ENCODE results near the gene TCERG1L. TPM values are rescaled to one million over a fixed set of nuclear protein-coding genes. Genes with fewer than 3 reads are reported as not detected.

Gene TCERG1L
- total and polyA plus RNA-seq, 8 donors, result 0.18 TPM; not detected in 7

DNA sequence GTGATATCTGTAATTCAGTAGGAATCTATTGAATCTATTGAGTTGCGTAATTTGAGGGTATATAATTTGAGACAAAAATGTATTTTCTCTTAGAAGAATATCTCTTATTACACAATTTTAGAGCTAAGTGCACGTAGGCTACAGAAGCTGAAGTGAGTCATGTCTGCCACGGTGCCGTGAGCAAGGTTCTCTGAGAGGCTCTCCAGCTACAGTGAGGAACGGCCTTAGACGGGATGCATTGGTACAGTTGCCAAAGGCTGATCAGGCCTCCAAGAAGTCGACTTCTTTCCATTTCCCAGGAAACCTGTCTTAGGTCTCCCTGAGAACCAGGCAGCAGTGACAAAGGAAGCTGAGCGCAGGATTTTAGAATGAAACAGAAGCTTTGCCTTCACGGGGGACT lies 28.6 kb downstream of the TCERG1L start:
- Histone ChIP-seq H3K27ac (no peak overlapping the region), H3K4me3 (no peak overlapping the region), H3K4me1 (no peaks in the 10 kb centered on the region), H3K27me3 (peaks cover 0 to 12% (median 0%) of the 10 kb centered on the region in 3 donors), H3K36me3 (no peaks in the 10 kb centered on the region), H3K9me3 (no peaks in the 10 kb centered on the region)
- WGBS, 5 donors, result 81 to 86% (median 85%) methylated on average over 9 of the region's 9 CpGs
- intact Hi-C loops (cut with DNase I; ENCODE audit: low total_unique reads), result no loop called here
- TF ChIP-seq POLR2AphosphoS5 (IDR thresholded peaks at IDR 0.05) (no peak), EP300 (IDR thresholded peaks at IDR 0.05) (no peak)
- TF ChIP-seq, protein P1, sequence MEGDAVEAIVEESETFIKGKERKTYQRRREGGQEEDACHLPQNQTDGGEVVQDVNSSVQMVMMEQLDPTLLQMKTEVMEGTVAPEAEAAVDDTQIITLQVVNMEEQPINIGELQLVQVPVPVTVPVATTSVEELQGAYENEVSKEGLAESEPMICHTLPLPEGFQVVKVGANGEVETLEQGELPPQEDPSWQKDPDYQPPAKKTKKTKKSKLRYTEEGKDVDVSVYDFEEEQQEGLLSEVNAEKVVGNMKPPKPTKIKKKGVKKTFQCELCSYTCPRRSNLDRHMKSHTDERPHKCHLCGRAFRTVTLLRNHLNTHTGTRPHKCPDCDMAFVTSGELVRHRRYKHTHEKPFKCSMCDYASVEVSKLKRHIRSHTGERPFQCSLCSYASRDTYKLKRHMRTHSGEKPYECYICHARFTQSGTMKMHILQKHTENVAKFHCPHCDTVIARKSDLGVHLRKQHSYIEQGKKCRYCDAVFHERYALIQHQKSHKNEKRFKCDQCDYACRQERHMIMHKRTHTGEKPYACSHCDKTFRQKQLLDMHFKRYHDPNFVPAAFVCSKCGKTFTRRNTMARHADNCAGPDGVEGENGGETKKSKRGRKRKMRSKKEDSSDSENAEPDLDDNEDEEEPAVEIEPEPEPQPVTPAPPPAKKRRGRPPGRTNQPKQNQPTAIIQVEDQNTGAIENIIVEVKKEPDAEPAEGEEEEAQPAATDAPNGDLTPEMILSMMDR (IDR thresholded peaks at IDR 0.05), result no peak
- DNase-seq, result no peak

DNA sequence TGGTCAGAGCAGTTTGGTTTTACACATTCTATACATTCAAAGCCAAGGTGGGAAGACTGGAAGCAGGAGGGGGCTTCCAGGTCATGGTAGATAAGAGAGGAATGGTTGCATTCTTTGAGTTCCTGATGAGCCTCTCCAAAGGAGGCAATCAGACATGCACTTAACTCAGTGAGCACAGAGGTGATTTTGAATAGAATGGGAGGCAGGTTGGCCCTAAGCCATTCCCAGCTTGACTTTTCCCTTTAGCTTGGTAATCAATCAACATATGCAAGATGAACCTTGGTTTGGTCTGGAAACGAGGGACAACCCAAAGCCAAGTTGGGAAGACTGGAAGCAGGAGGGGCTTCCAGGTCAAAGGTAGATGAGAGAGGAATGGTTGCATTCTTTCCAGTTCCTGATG lies 31.4 kb downstream of the TCERG1L start:
- Histone ChIP-seq H3K9me3 (no peaks in the 10 kb centered on the region), H3K4me3 (no peak overlapping the region), H3K27me3 (peaks cover 0 to 12% (median 0%) of the 10 kb centered on the region in 3 donors), H3K27ac (no peak overlapping the region), H3K36me3 (no peaks in the 10 kb centered on the region), H3K4me1 (no peaks in the 10 kb centered on the region)
- DNase-seq, result no peak
- no peak for TF ChIP-seq EP300 (IDR thresholded peaks at IDR 0.05)
- no peak for TF ChIP-seq POLR2A (IDR thresholded peaks at IDR 0.05)
- TF ChIP-seq, protein P1 (IDR thresholded peaks at IDR 0.05), result no peak
- TF ChIP-seq POLR2AphosphoS5 (IDR thresholded peaks at IDR 0.05), result no peak
- WGBS, 5 donors, result 4 to 22% (median 7%) methylated on average over 1 of the region's 1 CpG
- intact Hi-C loops (cut with DNase I; ENCODE audit: low total_unique reads), result no loop called here

DNA sequence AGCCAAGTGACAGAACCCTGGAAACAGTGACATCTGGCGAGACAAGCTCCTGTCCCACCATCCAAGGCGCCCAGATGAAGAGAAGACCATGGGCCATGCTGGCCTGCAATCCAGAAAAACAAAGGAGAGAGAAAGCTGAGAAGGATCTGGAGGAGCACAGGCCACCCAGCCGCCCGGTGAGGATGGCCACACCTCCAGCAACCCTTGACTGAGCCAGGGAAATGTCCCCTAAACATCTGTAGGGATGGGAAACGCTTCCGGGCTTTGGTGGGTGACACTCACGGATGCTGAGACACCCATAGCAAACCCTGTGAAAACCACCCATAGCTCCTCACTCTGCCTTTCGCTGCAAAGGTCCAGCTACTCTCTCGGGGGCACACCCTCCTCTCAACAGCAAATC lies 32.0 kb downstream of the TCERG1L start:
- 71 to 79% (median 77%) methylated on average over 8 to 9 of the region's 9 CpGs for WGBS, 5 donors
- Histone ChIP-seq H3K9me3 (no peaks in the 10 kb centered on the region), H3K27ac (no peak overlapping the region), H3K4me3 (no peak overlapping the region), H3K36me3 (no peaks in the 10 kb centered on the region), H3K4me1 (no peaks in the 10 kb centered on the region), H3K27me3 (peaks cover 0 to 17% (median 0%) of the 10 kb centered on the region in 3 donors)
- no peak for DNase-seq
- intact Hi-C loops (cut with DNase I; ENCODE audit: low total_unique reads), result no loop called here
- TF ChIP-seq POLR2A (IDR thresholded peaks at IDR 0.05) (no peak), EP300 (IDR thresholded peaks at IDR 0.05) (no peak), POLR2AphosphoS5 (IDR thresholded peaks at IDR 0.05) (no peak)
- TF ChIP-seq, protein P1 (IDR thresholded peaks at IDR 0.05), result no peak

DNA sequence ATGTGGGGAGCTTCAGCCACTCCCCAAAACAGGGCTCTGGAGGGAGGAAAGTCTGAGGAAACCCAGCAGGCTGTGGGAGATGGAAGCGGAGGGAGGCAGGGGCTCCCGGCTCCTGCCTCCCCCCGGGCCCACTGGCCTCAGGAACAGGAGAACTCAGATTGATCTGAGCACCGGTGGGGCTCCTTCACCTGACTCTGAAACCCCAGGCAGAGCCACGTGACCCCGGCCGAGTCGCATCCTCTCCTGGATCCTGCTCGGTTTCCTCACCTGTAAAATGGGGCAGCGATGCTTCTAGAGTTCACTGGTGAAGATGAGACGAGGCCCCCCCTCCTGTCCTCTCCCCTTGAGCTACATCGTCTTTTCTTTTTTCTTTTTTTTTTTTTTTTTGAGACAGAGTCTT lies 33.6 kb downstream of the TCERG1L start:
- Histone ChIP-seq H3K4me3 (no peak overlapping the region), H3K9me3 (peaks cover 0 to under 1% (median 0%) of the 10 kb centered on the region in 4 donors), H3K27me3 (peaks cover 0 to 20% (median 0%) of the 10 kb centered on the region in 3 donors), H3K4me1 (no peaks in the 10 kb centered on the region), H3K36me3 (no peaks in the 10 kb centered on the region), H3K27ac (no peak overlapping the region)
- no peak for DNase-seq
- TF ChIP-seq EP300 (IDR thresholded peaks at IDR 0.05) (no peak), POLR2AphosphoS5 (IDR thresholded peaks at IDR 0.05) (no peak), POLR2A (IDR thresholded peaks at IDR 0.05) (no peak)
- TF ChIP-seq, protein P1 (IDR thresholded peaks at IDR 0.05), result no peak
- 78 to 88% (median 85%) methylated on average over 12 of the region's 12 CpGs for WGBS, 5 donors
- intact Hi-C loops (cut with DNase I; ENCODE audit: low total_unique reads), result no loop called here

All from stomach (tissue), 9 donors.